SK-N-DZ (cell line): ENCODE data around the gene RFTN1.

Experiments used
- DNase-seq: peaks from one replicate; pipeline ENCODE4 v3.0.0-alpha.2; 2015; ENCODE audit warnings: low spot score

Gene RFTN1

DNA sequence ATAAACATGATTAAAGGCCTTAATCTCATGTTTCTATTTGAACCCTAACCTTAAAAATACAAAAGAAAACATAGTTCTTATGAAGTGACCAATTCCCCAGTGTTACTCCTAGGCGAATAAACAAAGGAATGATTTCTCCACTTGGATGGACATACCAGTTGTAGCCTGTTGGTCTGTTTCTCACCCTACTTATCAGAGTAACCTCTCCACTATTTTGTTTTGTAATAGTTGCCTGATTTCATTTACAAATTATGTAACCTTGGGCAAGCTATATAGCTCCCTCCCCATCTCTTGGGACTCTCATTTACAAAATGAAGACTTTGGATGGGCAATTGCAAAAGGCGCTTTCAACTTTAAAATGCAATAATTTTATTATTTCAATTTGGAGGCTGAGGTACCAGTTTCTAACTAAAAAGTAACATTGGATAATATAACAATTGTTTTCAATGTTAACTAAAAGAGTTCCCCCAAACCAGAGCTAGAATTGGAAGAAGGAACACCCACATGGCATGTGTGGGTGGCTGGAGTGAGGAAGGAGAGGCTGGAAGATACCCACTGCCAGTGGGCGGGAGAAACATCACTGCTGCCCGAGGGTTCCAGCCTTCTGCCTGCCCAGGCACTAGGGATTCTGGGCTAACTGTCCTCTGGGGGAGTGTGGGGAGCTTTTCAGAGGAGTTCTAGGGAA is 74.2 kb downstream of the RFTN1 start:
- no peak for DNase-seq

DNA sequence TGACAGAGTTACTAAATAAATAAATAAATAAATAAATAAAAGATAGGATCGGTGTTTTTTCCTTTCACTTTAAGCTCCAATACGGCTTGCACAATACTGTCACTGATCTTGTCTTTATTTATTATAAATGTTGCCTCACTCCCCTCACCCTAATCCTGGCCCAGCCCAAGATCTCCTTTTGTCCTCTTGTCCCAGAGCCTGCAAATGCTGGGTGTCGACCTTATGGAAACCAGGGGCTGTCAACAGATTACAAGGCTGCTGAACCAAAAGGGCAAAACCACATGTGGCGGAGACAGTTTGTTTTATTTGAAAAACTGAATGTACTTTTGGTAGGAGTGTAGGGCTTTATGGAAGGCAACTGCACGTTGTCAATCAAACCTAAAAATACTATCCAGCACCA is 75.9 kb downstream of the RFTN1 start:
- no peak for DNase-seq

DNA sequence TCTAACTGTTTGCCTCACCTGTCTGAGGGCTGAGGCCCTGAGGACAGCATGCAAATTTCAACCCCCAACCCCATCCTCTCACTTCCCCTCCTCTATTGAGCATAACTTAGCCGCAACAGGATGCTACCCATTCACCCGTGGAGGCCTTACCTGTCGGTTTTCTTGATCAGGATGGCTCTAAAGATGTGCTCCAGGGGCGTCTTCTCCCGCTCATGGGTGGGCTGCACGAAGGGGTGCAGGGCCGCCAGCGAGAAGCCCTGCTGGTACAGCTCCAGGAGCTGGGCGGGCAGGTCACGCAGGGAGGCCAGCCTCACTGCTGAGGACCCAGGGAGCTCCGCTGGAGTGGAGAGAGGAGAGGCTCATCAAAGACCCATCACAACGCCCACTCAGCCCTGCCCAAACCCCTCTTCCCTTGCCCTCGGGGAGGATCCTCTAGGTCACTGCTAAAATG is 79.8 kb downstream of the RFTN1 start:
- no peak for DNase-seq

DNA sequence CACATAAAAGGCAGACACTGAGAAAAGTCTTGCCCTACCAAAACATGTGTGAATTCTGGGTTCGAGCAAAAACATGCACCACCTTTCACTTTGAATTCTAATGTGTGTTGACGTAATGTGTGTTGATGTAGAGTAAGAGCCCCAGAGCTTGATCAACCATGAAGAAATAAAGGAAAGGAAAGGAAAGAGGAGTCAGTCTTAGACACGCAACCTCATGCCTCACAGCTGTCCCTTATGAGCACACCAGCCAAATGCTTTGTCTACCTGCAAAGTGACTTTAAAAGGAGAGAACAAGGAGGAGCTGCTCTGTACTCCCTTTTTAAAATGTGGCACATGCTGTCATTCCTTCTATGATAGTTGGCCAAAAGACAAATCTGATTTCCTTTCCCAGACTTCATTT is 80.8 kb downstream of the RFTN1 start:
- DNase-seq, result no peak

DNA sequence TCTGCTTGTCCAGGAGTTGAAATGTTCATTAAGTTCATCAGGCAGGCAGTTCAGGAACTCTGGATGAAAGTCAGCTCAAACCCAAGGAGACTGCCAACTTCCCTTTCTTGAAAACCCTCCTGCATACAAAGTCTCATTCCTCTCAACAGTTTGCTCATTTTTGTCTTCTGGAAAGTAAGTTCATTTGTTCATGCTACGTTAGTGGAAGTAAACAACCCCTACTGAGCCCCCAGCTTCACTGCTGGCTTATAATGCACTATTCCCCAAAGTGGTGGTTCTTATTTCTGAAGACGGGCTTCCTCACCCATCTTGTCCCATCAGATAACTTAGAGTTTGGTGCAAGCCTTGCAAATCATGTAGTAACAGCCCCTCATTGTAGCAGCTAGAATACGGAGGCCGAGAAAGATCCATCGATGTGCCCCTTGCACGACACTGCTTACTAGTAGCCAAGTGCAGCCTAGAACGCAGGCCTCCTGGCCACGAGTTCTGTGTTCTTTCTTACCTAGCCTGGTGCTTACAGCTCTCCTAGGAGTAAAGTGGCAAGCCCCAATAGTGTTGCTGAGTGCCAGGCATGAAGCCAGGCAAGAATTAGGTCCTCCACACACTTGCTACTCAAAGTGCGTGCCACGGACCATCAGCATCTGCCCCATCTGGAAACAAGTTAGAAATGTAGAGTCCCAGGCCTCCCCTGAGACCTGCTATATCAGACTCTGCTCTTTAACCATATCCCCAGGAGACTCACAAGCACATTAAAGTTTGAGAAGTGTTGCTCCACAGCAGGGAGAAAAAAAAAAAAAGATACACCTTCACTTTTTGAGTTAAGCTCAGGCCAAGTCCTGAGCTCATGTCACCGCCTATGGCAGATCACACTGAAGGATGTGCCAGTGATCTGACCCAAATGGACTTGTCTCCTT is 82.5 kb downstream of the RFTN1 start:
- no peak for DNase-seq

DNA sequence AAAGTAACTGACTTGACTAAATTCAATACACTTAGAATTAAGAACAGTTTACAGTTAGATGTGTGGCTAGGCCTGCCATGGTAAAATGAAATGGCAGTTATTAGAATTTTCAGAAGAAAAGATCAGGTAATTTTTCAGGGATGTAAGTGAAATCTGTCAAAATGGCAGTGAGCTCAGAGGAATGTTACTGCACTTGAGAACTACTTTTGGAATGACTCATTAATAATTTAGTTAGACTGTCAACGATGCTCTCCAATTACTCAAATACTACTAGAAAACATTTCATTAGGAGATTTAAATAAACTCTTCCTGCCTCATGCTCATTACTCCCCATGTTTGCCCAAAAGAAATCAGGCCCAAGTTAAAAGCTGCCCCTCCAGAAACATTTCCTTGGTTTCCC is 84.4 kb downstream of the RFTN1 start:
- no peak for DNase-seq

DNA sequence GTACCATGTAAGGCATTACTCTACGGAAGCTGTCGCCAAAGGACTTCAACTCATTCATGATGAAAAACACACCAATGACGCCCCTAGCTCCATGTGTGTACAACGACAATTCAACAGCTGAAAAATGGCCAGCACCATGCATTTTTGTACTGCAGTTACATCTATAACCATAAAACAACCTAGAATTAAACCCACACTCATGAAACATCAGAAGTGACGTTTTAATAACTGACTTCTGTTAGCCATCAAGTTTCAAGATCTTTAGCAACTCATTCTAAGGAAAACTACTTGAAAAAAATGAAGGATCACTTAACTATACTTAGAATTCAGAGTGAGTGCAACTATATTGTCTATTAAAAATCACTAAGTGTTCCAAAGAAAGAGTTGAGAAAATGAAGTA is 84.9 kb downstream of the RFTN1 start:
- DNase-seq, result no peak

DNA sequence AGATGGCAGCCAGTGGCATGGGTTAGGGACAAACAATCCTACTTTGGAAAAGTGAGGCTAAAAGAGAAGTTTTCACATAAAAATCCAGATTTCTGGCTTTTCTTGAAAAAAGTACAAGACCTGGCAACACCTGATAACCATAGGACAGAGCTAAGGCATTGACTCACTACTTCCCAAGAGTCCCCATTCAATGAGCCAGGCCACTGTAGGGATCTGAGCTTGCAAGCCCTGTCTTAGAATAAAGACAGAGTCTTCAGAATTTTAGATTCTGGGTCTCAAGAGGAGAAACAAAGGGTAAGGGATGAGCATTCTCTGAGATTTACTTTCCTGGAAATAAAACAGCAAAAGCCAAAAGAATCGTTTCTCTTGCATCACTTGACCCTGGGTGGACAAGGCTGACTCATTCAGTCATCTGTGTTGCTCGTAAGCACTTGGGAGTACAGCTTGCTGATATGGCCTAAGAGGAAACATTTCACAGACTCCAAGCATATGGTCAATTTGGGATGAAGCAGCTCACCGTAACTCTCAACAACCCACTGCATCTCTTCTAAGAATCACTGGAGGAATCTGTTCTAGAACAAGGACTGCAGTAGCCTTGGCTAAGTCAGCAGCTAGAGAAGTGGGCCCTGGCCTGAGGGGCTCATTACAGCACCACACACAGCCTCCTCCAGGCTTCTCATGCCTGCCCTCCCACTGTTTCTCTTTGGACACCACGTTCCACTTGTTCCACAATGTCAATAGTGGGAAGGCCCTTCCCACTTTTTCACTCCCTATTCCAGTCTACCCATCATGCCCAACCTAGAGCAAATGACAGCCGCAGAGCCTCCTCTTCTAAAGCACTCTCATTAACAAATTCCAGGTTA is 86.2 kb downstream of the RFTN1 start:
- no peak for DNase-seq

DNA sequence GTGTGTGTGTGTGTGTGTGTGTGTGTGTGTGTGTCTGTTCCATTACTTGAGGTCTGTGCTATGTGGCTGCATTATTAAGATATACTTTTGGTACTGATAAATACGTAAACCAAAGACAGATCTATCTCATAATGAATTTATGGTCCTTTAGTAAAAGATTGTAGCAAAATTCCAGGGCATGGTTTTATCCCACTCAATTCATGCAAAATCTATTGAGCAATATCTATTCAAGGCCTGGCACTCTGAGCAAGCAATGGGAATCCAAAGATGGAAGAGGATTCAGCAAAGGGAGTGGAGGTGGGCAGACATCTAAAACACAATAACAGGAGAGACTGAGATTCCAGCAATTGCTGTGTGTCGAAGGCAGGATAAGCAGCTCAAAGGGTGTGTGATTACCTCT is 86.8 kb downstream of the RFTN1 start:
- no peak for DNase-seq

DNA sequence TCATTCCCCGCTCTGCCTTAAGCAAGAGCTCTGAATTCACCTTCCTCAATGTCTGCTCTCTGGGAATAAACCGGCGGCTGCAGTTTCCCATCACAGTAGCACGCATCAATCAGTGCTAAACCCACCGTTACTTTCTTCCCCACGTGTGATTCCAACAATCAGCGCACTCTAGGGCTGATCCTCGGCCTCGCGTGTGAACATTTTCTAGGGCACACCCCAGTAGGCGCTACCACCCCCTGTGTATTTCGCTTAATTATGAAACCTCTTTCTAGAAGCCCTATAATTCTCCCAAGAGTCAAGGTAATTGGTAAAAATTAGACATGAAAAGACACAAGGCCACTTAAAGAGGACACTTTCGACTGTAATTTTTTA is 87.5 kb downstream of the RFTN1 start:
- no peak for DNase-seq

DNA sequence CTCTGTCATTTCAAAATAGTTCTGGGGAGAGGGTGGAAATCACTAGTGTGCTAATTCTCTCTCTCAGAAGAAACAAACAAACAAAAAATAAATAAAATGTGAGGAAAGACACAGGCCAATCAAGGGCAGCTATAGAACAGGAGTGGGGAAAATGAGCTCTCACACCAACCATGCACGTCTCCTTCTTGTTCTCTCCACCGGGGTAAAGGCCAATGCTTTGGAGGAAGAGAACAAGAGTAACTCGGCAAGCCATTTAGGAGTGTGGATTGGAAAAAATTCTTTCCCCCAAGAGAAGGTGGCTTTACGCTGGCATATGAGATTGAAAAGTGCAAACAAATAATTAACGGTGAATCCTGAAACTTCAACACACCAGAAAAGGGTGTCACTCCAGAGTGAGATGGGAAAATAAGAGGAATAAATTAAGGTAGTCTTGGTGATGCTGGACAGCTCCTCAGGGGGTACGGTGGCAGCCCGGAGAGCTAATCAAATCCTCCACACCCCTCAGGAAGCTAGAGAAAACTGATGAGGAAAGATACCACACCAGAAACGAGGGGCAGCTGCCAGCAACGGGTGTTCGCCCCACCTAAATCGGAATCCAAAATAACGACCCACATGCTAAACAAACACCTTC is 88.0 kb downstream of the RFTN1 start:
- DNase-seq, result no peak

DNA sequence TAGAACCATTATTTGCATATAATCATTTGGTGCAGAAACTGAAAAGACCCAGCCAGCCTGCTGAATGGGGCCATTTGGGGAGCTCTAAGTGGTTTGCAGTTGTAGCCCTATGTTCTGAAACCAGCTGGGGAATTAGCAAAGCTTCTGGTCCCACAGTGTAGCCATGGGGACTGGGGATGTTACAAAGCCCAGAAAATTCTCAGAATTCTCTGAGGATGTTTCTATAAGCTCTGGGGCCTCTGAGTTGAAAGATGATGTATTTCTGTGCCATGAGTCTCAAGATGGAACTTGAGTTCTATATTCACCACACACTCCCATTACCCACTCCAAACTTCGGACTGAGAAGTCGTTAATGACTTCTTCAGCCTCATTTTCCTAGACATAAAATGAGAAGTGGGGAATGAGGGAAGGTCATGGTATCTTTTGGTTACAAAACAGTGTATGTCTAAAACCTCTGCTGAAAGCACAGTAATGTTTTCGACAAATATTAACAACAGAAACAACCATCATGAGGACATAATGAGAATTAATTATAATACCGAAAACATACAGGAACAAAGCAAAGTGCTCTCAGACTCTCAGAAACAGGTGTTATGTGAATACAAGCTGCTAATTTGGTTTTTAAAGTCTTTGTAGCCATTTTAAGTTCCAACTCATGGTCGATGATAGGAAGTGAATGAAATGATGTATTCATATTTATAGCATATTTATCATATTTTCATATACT is 89.4 kb downstream of the RFTN1 start:
- no peak for DNase-seq

DNA sequence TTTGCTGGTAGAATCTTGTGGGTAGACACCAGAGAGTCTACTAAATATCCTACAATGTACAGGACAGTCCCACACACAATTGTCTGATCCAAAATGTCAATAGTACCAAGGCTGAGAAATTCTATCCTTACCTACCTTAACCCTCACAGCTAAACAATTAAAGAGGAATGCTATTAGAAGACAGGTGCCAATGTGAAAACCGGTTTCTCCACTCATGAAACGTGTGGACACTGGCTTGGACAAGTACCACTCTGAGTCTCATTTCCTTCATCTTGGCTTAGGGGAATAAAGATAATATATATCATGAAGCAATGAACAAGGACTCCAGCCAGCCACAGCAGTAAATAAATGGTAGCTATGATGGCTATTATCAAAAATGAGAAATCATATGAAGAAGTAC is 90.2 kb downstream of the RFTN1 start:
- no peak for DNase-seq

DNA sequence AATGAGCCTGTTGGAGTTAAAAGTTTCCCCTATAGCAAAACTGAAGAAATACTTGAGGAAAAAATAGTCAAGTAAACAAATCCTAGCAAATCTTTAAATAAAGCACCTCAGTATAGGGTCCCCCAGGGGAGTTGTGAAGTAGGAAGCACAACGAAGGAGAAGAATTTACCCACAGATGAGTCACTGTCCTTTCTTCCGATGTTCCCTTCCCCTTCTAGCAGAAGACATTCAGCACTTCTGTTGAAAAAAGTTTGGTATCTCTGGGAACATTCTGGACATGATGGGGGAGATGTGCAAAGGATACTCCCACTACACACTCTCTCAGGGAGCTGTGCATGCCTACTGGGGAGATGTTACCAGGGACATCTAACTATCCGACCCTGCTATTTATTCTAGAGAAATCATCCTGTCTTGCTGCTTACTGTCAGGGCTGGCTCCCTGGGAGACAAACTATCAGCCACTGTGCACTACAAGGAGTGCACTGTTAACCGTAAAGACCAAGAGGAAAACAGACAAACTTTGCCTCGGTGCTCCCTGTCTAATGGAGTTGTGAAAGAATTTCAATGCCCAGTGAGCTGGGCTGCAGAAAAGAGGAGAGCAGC is 93.8 kb downstream of the RFTN1 start:
- DNase-seq, result no peak

DNA sequence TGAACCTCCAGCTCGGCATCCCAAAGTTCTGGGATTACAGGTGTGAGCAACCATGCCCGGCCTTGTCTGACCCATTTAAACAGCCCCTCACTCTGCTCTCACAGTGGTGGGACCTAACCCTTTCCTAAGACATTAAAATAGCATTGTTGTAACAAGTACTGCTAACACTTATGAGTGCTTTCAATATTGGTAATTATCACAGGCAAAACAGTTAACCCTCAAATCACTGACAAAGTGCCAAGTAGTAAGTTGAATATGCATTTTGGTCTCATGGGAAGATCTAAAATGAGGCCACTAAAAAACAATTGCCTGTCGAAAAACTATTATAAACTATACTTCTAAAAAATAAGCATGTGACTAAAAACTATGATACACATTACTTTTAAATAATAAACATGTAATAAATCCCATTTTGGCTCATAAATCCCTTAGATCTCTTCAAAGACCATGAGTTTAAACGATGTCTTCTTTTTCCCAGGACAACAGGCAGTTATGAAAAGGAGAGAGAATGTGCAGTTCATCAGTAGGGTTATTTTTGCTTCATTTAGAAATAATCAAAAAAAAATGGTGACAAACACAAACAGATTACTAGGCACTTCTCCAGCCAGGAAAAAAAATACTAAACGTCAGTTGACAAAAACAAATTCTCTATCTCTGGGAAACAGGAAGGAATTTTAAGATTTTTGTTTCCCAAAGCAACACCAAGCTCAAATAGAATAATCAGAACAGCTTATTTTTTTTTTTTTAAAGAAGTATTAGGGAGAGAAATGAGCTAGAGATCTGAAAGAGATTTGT is 95.4 kb downstream of the RFTN1 start:
- no peak for DNase-seq

DNA sequence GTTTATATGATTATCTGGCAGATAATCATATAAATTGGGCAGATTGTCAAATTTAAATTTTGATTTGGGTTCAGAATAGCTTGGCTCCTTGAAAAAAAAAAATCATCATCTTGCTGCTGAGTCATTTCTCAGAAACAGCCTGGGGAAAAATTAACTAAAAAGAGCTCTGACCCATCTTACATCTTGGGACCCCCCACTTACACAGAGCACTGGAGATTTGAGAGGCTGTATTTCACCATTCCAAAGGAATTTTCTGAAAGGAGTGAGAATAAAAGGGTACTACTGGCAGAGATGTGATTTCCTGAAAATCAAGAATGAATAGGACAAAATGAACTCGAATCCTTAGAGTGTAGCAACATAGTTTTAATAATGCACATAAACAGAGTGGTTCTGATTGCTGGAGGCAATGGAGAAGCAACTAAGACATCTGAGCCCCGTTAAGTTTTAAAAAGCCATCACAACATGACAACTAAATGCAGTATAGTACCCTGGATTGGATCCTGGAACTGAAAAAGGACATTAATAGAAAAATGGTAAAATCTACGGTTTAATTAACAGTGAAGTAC is 97.5 kb downstream of the RFTN1 start:
- DNase-seq, result no peak

DNA sequence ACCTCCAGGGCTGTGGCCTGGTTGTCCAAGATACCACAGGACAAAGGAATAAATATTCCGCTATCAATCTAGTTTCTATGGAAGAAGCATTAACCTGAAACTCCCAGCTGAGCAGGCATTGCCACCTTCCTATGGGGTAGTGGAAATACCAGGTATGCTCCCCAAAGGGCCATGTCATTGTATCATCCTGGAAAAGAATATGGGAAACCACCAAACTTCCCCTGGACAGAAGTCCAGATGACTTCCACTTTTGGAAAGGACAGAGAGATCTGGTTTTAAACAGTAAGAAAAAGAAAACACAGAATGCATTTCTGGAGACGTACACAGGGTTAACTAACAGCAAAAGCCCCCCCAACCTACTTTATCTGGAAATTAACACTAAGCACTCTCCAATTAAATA is 100.2 kb downstream of the RFTN1 start:
- DNase-seq, result no peak

DNA sequence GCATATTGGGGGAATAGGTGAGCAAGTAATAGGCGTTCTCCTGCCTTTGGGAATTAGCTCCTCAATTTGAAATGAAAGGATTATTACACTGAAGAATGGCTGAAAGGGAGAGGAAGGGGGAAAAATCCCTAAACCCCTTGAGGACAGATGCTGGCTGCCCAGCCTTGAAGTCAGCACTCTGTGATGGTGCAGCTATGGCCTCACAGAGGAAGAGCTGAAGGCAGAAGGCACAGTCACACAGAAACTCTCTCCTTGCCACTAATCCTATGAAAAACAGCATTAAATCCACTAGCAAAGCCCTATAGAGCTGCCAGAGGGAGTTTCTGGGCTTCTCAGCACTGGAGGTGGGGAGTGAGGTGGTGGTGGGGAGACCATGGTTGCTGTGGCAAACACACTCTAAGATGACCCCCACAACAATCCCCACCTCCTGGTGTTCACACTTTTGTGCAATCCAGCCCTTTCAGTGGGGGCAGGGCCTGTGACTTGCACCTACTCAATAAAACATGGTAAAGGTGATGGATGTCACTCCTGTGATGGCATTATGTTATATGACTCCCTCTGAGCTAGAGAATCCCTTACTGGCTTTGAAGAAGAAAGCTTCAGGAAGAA is 101.2 kb downstream of the RFTN1 start:
- DNase-seq, result no peak

DNA sequence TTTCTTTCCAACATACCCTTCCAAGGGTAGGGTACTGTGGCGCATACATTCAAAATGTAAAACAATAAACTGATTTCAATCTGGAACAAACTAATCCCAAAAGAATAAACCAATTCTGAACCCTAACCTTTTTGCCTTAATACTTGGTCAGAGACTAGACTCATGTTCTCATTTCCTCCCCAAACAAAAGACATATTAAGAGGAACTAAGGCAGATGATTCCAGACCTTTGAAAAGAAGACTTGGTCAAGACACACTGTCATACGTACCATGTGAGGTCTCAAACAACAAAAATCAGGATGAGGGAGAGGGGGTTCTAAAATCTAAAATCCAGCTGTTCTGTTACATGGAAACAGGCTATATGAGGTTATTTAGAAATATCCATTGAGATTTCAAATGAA is 102.1 kb downstream of the RFTN1 start:
- no peak for DNase-seq
